Measurements from ENCODE around the gene GGNBP2. TPM values are rescaled to one million over a fixed set of nuclear protein-coding genes. Genes with fewer than 3 reads are reported as not detected.

The GGNBP2 gene, protein sequence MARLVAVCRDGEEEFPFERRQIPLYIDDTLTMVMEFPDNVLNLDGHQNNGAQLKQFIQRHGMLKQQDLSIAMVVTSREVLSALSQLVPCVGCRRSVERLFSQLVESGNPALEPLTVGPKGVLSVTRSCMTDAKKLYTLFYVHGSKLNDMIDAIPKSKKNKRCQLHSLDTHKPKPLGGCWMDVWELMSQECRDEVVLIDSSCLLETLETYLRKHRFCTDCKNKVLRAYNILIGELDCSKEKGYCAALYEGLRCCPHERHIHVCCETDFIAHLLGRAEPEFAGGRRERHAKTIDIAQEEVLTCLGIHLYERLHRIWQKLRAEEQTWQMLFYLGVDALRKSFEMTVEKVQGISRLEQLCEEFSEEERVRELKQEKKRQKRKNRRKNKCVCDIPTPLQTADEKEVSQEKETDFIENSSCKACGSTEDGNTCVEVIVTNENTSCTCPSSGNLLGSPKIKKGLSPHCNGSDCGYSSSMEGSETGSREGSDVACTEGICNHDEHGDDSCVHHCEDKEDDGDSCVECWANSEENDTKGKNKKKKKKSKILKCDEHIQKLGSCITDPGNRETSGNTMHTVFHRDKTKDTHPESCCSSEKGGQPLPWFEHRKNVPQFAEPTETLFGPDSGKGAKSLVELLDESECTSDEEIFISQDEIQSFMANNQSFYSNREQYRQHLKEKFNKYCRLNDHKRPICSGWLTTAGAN
- total RNA-seq = 76.1 and 103 TPM in 2 replicates

DNA sequence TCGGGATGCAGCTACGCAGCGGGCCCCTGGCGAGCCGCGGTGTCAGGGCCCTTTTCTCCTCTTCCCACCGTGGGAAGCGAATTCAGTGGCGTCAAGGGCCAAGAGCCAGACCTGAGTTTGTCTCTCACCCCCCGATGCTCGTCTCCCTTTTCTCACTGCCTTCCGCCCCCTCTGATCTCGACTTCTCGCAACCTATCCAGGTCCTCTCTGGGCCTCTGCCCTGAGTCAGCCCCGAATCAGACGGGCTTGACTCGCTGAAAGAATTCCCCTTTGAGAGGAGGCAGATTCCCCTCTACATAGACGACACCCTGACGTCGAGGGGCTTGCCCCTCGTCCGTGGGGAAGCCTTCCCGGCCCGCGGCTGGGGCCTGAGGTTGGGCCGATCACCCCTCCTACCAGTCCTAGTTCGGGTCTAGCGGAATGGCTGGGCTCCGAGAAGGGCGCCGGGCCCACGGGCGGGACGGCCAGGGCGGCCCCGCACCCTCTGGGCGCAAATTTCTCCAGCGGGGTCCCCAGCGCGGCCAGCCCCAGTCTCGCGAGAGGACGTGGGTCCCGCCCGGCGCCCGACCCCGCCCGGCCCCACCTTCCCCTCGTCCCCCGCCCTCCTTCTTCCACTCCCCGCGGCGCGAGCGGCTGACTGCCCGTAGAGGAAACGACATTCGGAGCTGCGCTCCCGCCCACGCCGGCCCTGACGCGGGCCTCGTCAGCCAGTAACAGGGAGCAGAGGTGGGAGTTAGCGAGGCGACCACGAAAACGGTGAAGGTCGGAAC, at the start of gene GGNBP2:
Gene GGNBP2 (plus strand): TSS at position 613 of the 770 bp plus-strand sequence. CDS start 806 bp downstream, outside the sequence.

DNA sequence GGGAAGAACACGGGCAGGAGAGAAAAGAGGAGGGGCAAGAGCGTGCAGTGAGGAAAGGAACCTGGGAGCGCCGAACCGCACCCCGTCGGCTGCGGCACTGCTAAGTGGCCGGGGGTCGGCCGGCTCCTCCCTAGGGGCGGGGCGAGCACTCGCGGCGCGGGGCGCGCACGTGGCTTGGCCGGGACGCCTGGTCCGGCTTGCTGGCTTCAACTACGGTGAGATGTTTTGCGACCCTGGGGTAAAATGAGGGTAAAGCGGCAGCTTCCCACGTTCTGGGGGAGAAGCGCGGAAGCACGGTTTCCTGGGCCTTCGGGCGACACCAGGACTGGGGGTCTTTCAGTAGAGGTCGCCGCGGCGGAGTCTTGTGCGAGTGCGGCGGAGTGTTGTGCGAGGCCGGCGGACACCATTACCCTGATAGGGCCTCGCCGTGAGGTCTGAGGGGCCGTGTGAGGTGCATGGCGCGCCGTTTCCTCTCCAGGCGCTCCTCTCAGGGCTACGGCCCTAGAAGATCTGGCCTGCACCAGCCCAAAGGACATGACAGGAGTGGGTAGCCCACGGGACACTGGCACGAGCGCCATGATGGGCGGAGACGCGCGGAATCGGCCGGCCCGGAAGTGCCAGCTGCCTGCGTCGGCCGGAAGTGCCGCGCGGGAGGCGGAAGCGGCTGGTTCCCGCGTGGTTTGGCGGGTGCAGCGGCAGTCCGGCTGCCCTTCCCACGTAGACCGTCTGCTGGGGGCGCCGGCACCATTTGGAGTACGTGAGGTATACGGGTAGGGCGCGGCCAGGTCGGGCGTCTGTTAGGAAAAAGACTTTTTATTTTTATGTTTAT, 9.7 kb upstream of the GGNBP2 start, which contains the start of the genes MYO19 and PIGW:
Gene MYO19 (minus strand): TSS at position 29 of the 829 bp plus-strand sequence. CDS start 2,330 bp downstream, outside the sequence.
Gene PIGW (plus strand): TSS at position 148 of the 829 bp plus-strand sequence. CDS start 2,115 bp downstream, outside the sequence.

DNA sequence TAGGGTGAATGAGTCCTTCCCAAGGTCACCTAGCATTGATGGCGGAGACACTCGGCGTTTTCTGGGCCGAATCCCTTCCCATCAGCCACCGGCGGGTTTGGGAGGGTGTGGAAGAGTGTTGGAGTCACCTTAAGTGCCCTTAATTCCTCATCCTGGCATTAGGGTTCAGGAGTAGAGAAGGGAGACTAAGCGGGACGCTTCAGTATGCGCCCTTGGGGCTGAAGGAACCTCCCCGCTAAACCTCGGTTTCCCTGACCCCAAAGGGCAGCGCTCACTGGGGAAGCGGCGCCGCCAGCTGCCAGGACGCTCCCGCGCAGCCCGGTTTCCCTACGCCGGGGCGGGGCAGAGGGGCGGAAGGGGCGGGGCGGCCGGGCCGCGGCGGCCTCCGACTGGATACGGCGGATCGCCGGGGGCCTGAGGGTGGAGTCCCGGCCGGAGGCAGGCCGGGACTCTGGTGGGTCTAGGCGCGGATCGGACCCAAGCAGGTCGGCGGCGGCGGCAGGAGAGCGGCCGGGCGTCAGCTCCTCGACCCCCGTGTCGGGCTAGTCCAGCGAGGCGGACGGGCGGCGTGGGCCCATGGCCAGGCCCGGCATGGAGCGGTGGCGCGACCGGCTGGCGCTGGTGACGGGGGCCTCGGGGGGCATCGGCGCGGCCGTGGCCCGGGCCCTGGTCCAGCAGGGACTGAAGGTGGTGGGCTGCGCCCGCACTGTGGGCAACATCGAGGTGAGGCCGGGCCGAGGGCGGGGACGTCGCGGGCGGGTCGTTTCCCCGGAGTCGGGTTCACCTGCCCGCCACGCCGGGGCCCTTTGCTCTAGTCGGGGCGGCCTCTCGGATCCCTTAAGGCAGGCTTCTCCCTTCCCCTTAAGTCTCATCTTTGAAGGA, 47.0 kb downstream of the GGNBP2 start, which contains the start of gene DHRS11:
Gene DHRS11 (plus strand): TSS at position 446 of the 882 bp plus-strand sequence. CDS start 131 bp downstream, at position 577.

DNA sequence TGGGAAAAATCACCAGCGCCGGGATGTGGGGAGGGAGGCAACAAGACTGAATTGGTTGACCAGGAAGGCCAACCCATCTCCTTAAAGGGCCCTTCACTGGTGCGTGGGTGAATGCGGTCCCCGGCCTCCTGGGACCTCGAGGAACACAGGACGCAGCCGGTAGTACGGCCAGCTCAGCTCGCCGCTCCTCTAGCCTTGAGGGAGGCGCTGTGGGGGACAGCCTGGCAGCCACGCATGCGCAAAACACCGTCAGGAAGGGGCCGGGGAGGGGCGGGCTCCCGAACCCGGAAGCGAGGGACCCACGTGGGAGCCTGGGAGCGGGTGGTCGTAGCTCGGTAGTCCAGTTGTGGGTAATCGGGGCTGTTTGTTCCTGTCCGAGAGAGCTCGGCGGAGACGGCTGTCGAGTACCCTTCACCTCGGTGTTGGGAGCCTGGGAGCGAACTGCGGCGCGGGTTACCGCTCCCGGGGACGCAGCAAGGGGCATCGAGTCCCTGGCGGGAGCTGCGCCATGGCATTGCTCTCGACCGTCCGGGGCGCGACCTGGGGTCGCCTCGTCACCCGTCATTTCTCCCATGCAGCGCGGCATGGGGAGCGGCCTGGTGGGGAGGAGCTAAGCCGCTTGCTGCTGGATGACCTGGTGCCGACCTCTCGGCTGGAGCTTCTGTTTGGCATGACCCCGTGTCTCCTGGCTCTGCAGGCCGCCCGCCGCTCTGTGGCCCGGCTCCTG, 56.7 kb downstream of the GGNBP2 start, which contains the start of gene MRM1:
Gene MRM1 (plus strand): TSS at position 281 of the 727 bp plus-strand sequence. CDS start 228 bp downstream, at position 509.

Other genes starting within 250 kb of the GGNBP2 start
- not detected in 2 replicates for gene TBC1D3G, start 221.0 kb upstream of the GGNBP2 start, total RNA-seq
- gene TBC1D3H, start 156.5 kb upstream of the GGNBP2 start, total RNA-seq = not detected in 2 replicates
- 26.6 and 31.9 TPM in 2 replicates for gene ZNHIT3, start 58.2 kb upstream of the GGNBP2 start, total RNA-seq
- 23.4 and 30.1 TPM in 2 replicates for gene MYO19, start 10.1 kb upstream of the GGNBP2 start, total RNA-seq
- gene PIGW, start 9.9 kb upstream of the GGNBP2 start, total RNA-seq = 0.69 and 2.2 TPM in 2 replicates
- gene DHRS11, start 47.0 kb downstream of the GGNBP2 start, total RNA-seq = 5.2 and 7.6 TPM in 2 replicates
- gene MRM1, start 56.7 kb downstream of the GGNBP2 start, total RNA-seq = 2.7 and 3.6 TPM in 2 replicates